Osteoblast (primary cell): ENCODE data around the gene CBX2. TPM values are rescaled to one million over a fixed set of nuclear protein-coding genes. Genes with fewer than 3 reads are reported as not detected.

Experiments
- DNase-seq: peaks from one replicate; pipeline ENCODE4 v3.0.0; 2011; ENCODE audit warnings: low spot score, mixed read lengths; ENCODE audit not compliant: insufficient read length; ENCODE audit errors: missing footprints
- H2AFZ ChIP-seq: 2 replicates; pipeline ENCODE4 v1.6.0; 2011; ENCODE audit warnings: mild to moderate bottlenecking, low read length
- H3K27ac ChIP-seq: 2 replicates; pipeline ENCODE4 v1.5.1; 2011; ENCODE audit warnings: mild to moderate bottlenecking, low read depth, low read length, moderate library complexity
- H3K27me3 ChIP-seq: 2 replicates; pipeline ENCODE4 v1.6.0; 2012; ENCODE audit warnings: mild to moderate bottlenecking, control low read depth, inconsistent platforms, low read length, moderate library complexity; ENCODE audit not compliant: insufficient read depth
- H3K36me3 ChIP-seq: 2 replicates; pipeline ENCODE4 v1.5.1; 2011; ENCODE audit warnings: mild to moderate bottlenecking, low read length, control low read depth, moderate library complexity; ENCODE audit not compliant: insufficient read depth
- H3K4me1 ChIP-seq: 2 replicates; pipeline ENCODE4 v1.5.1; 2011; ENCODE audit warnings: mild to moderate bottlenecking, low read length, control low read depth, moderate library complexity; ENCODE audit not compliant: insufficient read depth
- H3K4me2 ChIP-seq: 2 replicates; pipeline ENCODE4 v1.6.0; 2011; ENCODE audit warnings: mild to moderate bottlenecking, low read length; ENCODE audit not compliant: insufficient read depth
- H3K4me3 ChIP-seq: fragments of 200-600 bp; sonication (generic); 3 replicates; pipeline ENCODE4 v1.5.1; 2012; ENCODE audit warnings: mild to moderate bottlenecking, low read length, inconsistent platforms; ENCODE audit not compliant: insufficient read depth
- H3K79me2 ChIP-seq: 2 replicates; pipeline ENCODE4 v1.6.0; 2012; ENCODE audit warnings: mild to moderate bottlenecking, low read length, control low read depth, inconsistent platforms; ENCODE audit not compliant: insufficient read depth
- H3K9me3 ChIP-seq: 2 replicates; pipeline ENCODE4 v1.5.1; 2011; ENCODE audit warnings: low read depth, low read length, control low read depth
- H4K20me1 ChIP-seq: 2 replicates; pipeline ENCODE4 v1.6.0; 2012; ENCODE audit warnings: mild to moderate bottlenecking, low read length, control low read depth; ENCODE audit not compliant: insufficient read depth
- total RNA-seq: library from RNA; depleted of rRNA; stranded (reverse); fragments of >200 nt; gene quantifications from 2 replicates; pipeline ENCODE4 v1.2.3, GENCODE V29; 2012
- TF ChIP-seq, protein P1 (sequence below): IDR thresholded peaks from 2 replicates; pipeline ENCODE4 v1.5.1; 2011; ENCODE audit warnings: mild to moderate bottlenecking, low read depth, low read length, moderate library complexity; ENCODE audit errors: extremely low read depth

Gene CBX2
- total RNA-seq, 1 donor, result 1.1 TPM

GRCh38 chr17:79795795-79796443 lies 18.0 kb downstream of the CBX2 start:
- H3K79me2 ChIP-seq, result no peaks in the 10 kb centered on the region
- peaks cover 9% of the 10 kb centered on the region for H4K20me1 ChIP-seq
- no peak for DNase-seq
- H3K27ac ChIP-seq, result no peak overlapping the region
- peak overlapping the region; percentile 89 for H3K4me3 ChIP-seq
- H3K4me2 ChIP-seq, result peak overlapping the region; percentile 85
- H3K27me3 ChIP-seq, result peaks cover 48% of the 10 kb centered on the region
- peaks cover 18% of the 10 kb centered on the region for H3K4me1 ChIP-seq
- TF ChIP-seq, protein P1, sequence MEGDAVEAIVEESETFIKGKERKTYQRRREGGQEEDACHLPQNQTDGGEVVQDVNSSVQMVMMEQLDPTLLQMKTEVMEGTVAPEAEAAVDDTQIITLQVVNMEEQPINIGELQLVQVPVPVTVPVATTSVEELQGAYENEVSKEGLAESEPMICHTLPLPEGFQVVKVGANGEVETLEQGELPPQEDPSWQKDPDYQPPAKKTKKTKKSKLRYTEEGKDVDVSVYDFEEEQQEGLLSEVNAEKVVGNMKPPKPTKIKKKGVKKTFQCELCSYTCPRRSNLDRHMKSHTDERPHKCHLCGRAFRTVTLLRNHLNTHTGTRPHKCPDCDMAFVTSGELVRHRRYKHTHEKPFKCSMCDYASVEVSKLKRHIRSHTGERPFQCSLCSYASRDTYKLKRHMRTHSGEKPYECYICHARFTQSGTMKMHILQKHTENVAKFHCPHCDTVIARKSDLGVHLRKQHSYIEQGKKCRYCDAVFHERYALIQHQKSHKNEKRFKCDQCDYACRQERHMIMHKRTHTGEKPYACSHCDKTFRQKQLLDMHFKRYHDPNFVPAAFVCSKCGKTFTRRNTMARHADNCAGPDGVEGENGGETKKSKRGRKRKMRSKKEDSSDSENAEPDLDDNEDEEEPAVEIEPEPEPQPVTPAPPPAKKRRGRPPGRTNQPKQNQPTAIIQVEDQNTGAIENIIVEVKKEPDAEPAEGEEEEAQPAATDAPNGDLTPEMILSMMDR, result no peak
- H3K36me3 ChIP-seq, result no peaks in the 10 kb centered on the region
- H3K9me3 ChIP-seq, result no peaks in the 10 kb centered on the region
- no peak overlapping the region for H2AFZ ChIP-seq

GRCh38 chr17:79796444-79796762 lies 18.5 kb downstream of the CBX2 start:
- TF ChIP-seq, protein P1, result no peak
- peaks cover 18% of the 10 kb centered on the region for H3K4me1 ChIP-seq
- H3K4me2 ChIP-seq, result peak overlapping the region; percentile 85
- DNase-seq, result no peak
- peaks cover 9% of the 10 kb centered on the region for H4K20me1 ChIP-seq
- peak overlapping the region; percentile 89 for H3K4me3 ChIP-seq
- peaks cover 48% of the 10 kb centered on the region for H3K27me3 ChIP-seq
- no peaks in the 10 kb centered on the region for H3K79me2 ChIP-seq
- no peaks in the 10 kb centered on the region for H3K9me3 ChIP-seq
- H3K27ac ChIP-seq, result no peak overlapping the region
- H3K36me3 ChIP-seq, result no peaks in the 10 kb centered on the region
- H2AFZ ChIP-seq, result no peak overlapping the region

DNA sequence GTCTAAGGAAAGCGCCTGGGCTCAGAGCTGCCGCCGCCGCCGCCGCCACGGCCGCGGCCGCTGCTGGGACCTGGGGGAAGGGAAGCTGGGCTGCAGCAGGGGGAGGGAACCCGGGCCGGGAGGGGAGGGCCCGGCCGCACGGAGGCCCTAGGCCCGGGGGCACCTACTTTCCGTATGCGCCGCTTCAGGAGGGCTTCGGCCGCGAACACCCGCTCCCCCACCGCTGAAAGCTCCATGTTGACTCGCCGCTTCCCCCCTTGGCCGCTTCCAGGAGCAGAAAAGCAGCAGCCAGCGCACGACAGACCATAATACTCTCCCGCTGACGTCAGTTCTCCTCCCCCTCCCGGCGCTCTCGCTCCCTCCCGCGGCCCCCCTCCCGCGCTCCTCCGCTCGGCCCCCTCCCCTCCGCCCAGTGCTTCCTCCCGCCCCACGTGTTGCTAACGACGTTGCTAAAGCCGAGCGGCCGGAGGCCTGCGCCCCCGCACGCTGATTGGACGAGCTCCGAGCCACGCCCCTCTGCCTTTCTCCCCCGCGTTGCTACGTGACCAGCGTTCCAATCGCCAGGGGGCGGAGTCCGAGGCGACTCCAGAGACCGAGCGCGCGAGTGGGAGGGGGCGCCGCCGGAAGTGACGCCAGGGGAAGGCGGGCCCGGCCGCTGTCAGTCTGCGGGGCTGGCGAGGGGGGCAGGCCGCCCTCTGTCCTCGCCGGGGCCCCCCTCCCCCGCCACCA lies 19.0 kb downstream of the CBX2 start, which contains the start of gene CBX8:
Gene CBX8 (minus strand): TSS at position 315 of the 729 bp plus-strand sequence. CDS start 79 bp downstream, at position 236.
- H3K36me3 ChIP-seq, result no peaks in the 10 kb centered on the region
- H3K4me1 ChIP-seq, result peaks cover 18% of the 10 kb centered on the region
- peak; percentile 100 for DNase-seq
- H3K27ac ChIP-seq, result peak within 1 kb of the TSS; percentile 78
- H3K4me2 ChIP-seq, result peak within 1 kb of the TSS; percentile 85
- peaks cover 48% of the 10 kb centered on the region for H3K27me3 ChIP-seq
- TF ChIP-seq, protein P1, result no peak
- H3K4me3 ChIP-seq, result peak within 1 kb of the TSS; percentile 89
- peak within 1 kb of the TSS; percentile 90 for H2AFZ ChIP-seq
- H3K79me2 ChIP-seq, result no peaks in the 10 kb centered on the region
- no peaks in the 10 kb centered on the region for H3K9me3 ChIP-seq
- H4K20me1 ChIP-seq, result peaks cover 12% of the 10 kb centered on the region
